Endometrial microvascular endothelial cells (primary cell): ENCODE measurements around the gene KRTAP10-3. TPM values are rescaled to one million over a fixed set of nuclear protein-coding genes. Genes with fewer than 3 reads are reported as not detected.

ENCODE experiments used
- in situ Hi-C: cut with HindIII; loops from 2 replicates; pipeline ENCODE4 v1.10.0; 2017; ENCODE audit warnings: low sequenced_read_pairs, low pct_unique_long_range_greater_than_20kb; ENCODE audit errors: inconsistent ontology term
- total RNA-seq: library from RNA; depleted of rRNA; stranded (reverse); fragments of >200 nt; gene quantifications from one replicate; pipeline ENCODE4 v1.2.3, GENCODE V29; 2015; ENCODE audit errors: inconsistent ontology term

The KRTAP10-3 gene
- total RNA-seq, 1 donor from 2014 or later: not detected

GRCh38 chr21:44533891-44534627, 24.5 kb downstream of the KRTAP10-3 start:
- in situ Hi-C loops: no loop called here

- in situ Hi-C loops: no loop called here
These were observed 25.3 kb downstream of the KRTAP10-3 start for GRCh38 chr21:44533121-44533890.

GRCh38 chr21:44532712-44533111, 25.9 kb downstream of the KRTAP10-3 start:
- in situ Hi-C loops: no loop called here

GRCh38 chr21:44531606-44532564, 26.7 kb downstream of the KRTAP10-3 start:
- in situ Hi-C loops: no loop called here

- in situ Hi-C loops: no loop called here
These were observed 27.5 kb downstream of the KRTAP10-3 start for GRCh38 chr21:44530903-44531605.

GRCh38 chr21:44530221-44530902, 28.2 kb downstream of the KRTAP10-3 start:
- in situ Hi-C loops: no loop called here

- in situ Hi-C loops: no loop called here
These were observed 29.0 kb downstream of the KRTAP10-3 start for GRCh38 chr21:44529503-44530125.

GRCh38 chr21:44529011-44529421, 29.6 kb downstream of the KRTAP10-3 start:
- in situ Hi-C loops: no loop called here

GRCh38 chr21:44528634-44528995, 30.0 kb downstream of the KRTAP10-3 start:
- in situ Hi-C loops: no loop called here

- in situ Hi-C loops: no loop called here
These were observed 30.5 kb downstream of the KRTAP10-3 start for GRCh38 chr21:44527983-44528633.

GRCh38 chr21:44527156-44527982, 31.2 kb downstream of the KRTAP10-3 start:
- in situ Hi-C loops: no loop called here

- in situ Hi-C loops: no loop called here
These were observed 32.2 kb downstream of the KRTAP10-3 start for GRCh38 chr21:44526096-44526997.

- in situ Hi-C loops: no loop called here
These were observed 33.1 kb downstream of the KRTAP10-3 start for GRCh38 chr21:44525391-44526095.

GRCh38 chr21:44524414-44525371, 33.9 kb downstream of the KRTAP10-3 start:
- in situ Hi-C loops: no loop called here
